ENCODE results near the gene TYW1B.
"Not testable (repeated sequence)": the region's sequence is repeated elsewhere in the genome, so short reads cannot be mapped to it uniquely, and the experiment has no call there.

The TYW1B gene

DNA sequence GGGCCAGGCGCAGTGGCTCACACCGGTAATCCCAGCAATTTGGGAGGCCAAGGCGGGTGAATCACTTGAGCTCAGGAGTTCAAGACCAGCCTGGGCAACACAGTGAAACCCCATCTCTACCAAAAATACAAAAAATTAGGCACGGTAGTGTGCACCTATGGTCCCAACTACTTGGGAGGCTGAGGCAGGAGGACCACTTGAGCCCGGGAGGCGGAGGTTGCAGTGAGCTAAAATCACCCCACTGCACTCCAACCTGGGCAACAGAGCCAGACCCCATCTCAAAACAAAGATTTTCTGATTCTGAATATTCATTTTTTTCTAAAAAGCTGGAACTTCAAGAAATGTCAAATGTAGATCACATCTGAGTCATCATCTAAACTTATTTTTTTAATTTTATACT is 10.3 kb upstream of the TYW1B start:
- not testable (repeated sequence) for H3K27ac ChIP-seq (ENCODE audit: low read length); H3K27me3 ChIP-seq (ENCODE audit: control insufficient read depth, insufficient read depth, low read length); DNase-seq (ENCODE audit: low read depth, low spot score); H3K36me3 ChIP-seq (ENCODE audit: control insufficient read depth, insufficient read depth, low read length); H3K4me1 ChIP-seq (ENCODE audit: control insufficient read depth, insufficient read depth, low read length); H3K9me3 ChIP-seq (ENCODE audit: control insufficient read depth, insufficient read depth, low read length); H3K4me3 ChIP-seq (ENCODE audit: low read length)
- WGBS (ENCODE audit: insufficient coverage, insufficient read length): no CpG with 5 or more reads among the region's 6 CpGs

- H3K27ac ChIP-seq (ENCODE audit: low read length); H3K4me1 ChIP-seq (ENCODE audit: control insufficient read depth, insufficient read depth, low read length); H3K36me3 ChIP-seq (ENCODE audit: control insufficient read depth, insufficient read depth, low read length); DNase-seq (ENCODE audit: low read depth, low spot score); H3K9me3 ChIP-seq (ENCODE audit: control insufficient read depth, insufficient read depth, low read length); H3K27me3 ChIP-seq (ENCODE audit: control insufficient read depth, insufficient read depth, low read length); H3K4me3 ChIP-seq (ENCODE audit: low read length): not testable (repeated sequence)
- WGBS (ENCODE audit: insufficient coverage, insufficient read length): no CpG with 5 or more reads among the region's 3 CpGs
These were observed 9.3 kb upstream of the TYW1B start for GRCh38 chr7:72837291-72837690.

DNA sequence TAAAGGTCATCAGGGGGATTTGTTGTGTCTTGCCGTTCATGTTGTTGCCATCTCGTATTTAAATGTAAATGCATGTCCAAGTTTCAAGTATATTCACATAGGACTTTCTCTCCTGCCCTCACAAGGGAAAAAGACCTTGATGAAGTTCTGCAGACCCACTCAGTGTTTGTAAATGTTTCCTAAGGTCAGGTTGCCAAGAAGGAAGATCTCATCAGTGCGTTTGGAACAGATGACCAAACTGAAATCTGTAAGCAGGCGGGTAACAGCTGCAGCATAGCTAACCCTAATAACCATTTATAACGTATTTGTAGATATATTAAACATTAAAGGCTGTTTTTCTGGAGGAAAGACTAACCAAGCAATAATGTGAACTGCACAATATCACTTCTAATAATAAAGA is 2.6 kb upstream of the TYW1B start:
- not testable (repeated sequence) for H3K27me3 ChIP-seq (ENCODE audit: control insufficient read depth, insufficient read depth, low read length); H3K27ac ChIP-seq (ENCODE audit: low read length); H3K9me3 ChIP-seq (ENCODE audit: control insufficient read depth, insufficient read depth, low read length); H3K4me1 ChIP-seq (ENCODE audit: control insufficient read depth, insufficient read depth, low read length); H3K36me3 ChIP-seq (ENCODE audit: control insufficient read depth, insufficient read depth, low read length); H3K4me3 ChIP-seq (ENCODE audit: low read length); DNase-seq (ENCODE audit: low read depth, low spot score)
- no CpG with 5 or more reads among the region's 5 CpGs for WGBS (ENCODE audit: insufficient coverage, insufficient read length)

DNA sequence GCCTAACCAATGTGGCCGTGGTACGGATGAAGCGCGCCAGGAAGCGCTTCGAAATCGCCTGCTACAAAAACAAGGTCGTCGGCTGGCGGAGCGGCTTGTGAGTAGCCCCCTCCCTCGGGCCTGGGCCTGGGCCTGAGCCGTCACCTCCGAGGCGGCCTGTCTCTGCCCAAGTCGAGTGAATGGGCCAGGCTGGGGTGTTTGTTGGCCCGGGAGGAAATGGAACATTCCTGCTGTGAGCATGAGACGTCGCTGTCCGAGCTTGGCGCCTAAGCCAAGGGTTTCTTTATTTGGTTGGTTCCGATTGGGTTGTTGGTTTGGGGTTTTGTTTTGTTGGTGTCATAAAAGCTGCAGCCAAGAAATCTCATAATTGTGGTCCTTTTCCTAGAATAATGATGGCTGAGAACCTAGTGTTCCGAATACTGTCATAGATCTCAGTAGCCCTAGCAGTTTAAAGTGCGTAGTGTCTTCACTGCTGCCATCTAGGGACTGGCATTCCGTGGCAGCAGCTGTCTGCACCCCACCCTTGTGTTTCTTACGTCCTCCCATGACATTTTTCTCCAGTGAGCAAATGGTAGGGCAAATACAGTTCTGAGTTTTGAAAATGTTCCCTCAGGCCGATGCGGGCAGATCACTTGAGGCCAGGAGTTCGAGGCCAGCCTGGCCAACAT is 1.8 kb upstream of the TYW1B start:
- DNase-seq (ENCODE audit: low read depth, low spot score); H3K27ac ChIP-seq (ENCODE audit: low read length): not testable (repeated sequence)

DNA sequence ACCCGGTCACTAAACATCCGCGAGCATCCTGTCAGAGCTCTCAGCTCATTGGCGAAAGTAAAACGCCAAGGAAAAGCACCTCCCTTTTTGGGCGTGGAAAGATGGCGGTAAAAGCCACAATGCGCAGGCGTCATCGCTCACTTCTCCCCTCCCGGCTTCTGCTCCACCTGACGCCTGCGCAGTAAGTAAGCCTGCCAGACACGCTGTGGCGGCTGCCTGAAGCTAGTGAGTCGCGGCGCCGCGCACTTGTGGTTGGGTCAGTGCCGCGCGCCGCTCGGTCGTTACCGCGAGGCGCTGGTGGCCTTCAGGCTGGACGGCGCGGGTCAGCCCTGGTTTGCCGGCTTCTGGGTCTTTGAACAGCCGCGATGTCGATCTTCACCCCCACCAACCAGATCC is 1.3 kb upstream of the TYW1B start:
- WGBS (ENCODE audit: insufficient coverage, insufficient read length): no CpG with 5 or more reads among the region's 36 CpGs
- H3K27ac ChIP-seq (ENCODE audit: low read length): not testable (repeated sequence)

More for the DNA sequence above, 1.8 kb upstream of the TYW1B start:
- H3K36me3 ChIP-seq (ENCODE audit: control insufficient read depth, insufficient read depth, low read length); H3K27me3 ChIP-seq (ENCODE audit: control insufficient read depth, insufficient read depth, low read length); H3K4me1 ChIP-seq (ENCODE audit: control insufficient read depth, insufficient read depth, low read length); H3K9me3 ChIP-seq (ENCODE audit: control insufficient read depth, insufficient read depth, low read length): not testable (repeated sequence)
- peak overlapping the region; percentile 88 for H3K4me3 ChIP-seq (ENCODE audit: low read length)
- no CpG with 5 or more reads among the region's 29 CpGs for WGBS (ENCODE audit: insufficient coverage, insufficient read length)

GRCh38 chr7:72823765-72824732 is 4.0 kb downstream of the TYW1B start:
- no CpG with 5 or more reads among the region's 11 CpGs for WGBS (ENCODE audit: insufficient coverage, insufficient read length)
- H3K4me1 ChIP-seq (ENCODE audit: control insufficient read depth, insufficient read depth, low read length); H3K27me3 ChIP-seq (ENCODE audit: control insufficient read depth, insufficient read depth, low read length); DNase-seq (ENCODE audit: low read depth, low spot score); H3K9me3 ChIP-seq (ENCODE audit: control insufficient read depth, insufficient read depth, low read length); H3K4me3 ChIP-seq (ENCODE audit: low read length); H3K27ac ChIP-seq (ENCODE audit: low read length); H3K36me3 ChIP-seq (ENCODE audit: control insufficient read depth, insufficient read depth, low read length): not testable (repeated sequence)

More for the DNA sequence above, 1.3 kb upstream of the TYW1B start:
- H3K36me3 ChIP-seq (ENCODE audit: control insufficient read depth, insufficient read depth, low read length); H3K27me3 ChIP-seq (ENCODE audit: control insufficient read depth, insufficient read depth, low read length); H3K9me3 ChIP-seq (ENCODE audit: control insufficient read depth, insufficient read depth, low read length); H3K4me1 ChIP-seq (ENCODE audit: control insufficient read depth, insufficient read depth, low read length): not testable (repeated sequence)
- peak; percentile 94 for DNase-seq (ENCODE audit: low read depth, low spot score)
- peak overlapping the region; percentile 88 for H3K4me3 ChIP-seq (ENCODE audit: low read length)

- H3K9me3 ChIP-seq (ENCODE audit: control insufficient read depth, insufficient read depth, low read length); H3K4me1 ChIP-seq (ENCODE audit: control insufficient read depth, insufficient read depth, low read length); H3K27ac ChIP-seq (ENCODE audit: low read length); H3K27me3 ChIP-seq (ENCODE audit: control insufficient read depth, insufficient read depth, low read length); DNase-seq (ENCODE audit: low read depth, low spot score); H3K36me3 ChIP-seq (ENCODE audit: control insufficient read depth, insufficient read depth, low read length); H3K4me3 ChIP-seq (ENCODE audit: low read length): not testable (repeated sequence)
- WGBS (ENCODE audit: insufficient coverage, insufficient read length): no CpG with 5 or more reads among the region's 3 CpGs
These were observed 5.5 kb downstream of the TYW1B start for GRCh38 chr7:72822497-72822896.

GRCh38 chr7:72818663-72819361 is 9.2 kb downstream of the TYW1B start:
- WGBS (ENCODE audit: insufficient coverage, insufficient read length): no CpG with 5 or more reads among the region's 10 CpGs
- not testable (repeated sequence) for DNase-seq (ENCODE audit: low read depth, low spot score)

DNA sequence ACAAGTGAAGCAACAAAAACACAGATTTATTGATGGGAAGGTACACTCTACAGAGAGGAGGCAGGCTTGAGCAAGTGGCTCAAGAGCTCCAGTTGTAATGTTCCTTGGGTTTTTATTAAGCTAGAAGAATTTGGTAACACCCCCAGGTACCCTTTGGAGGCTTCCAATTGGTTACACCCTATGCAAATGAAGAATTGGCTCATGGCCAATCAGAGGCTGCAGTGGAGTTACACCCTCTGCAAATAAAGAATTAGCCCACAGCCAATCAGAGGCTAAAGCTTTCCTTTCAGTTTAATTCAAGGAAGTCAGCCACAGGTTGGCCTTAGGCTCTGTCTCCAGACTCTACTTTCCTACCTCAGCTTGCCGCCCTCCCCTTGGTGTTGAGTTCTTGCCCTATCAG is 10.3 kb downstream of the TYW1B start:
- DNase-seq (ENCODE audit: low read depth, low spot score); H3K36me3 ChIP-seq (ENCODE audit: control insufficient read depth, insufficient read depth, low read length): not testable (repeated sequence)

More at GRCh38 chr7:72818663-72819361, 9.2 kb downstream of the TYW1B start:
- not testable (repeated sequence) for H3K9me3 ChIP-seq (ENCODE audit: control insufficient read depth, insufficient read depth, low read length); H3K27ac ChIP-seq (ENCODE audit: low read length); H3K27me3 ChIP-seq (ENCODE audit: control insufficient read depth, insufficient read depth, low read length); H3K36me3 ChIP-seq (ENCODE audit: control insufficient read depth, insufficient read depth, low read length); H3K4me1 ChIP-seq (ENCODE audit: control insufficient read depth, insufficient read depth, low read length); H3K4me3 ChIP-seq (ENCODE audit: low read length)

GRCh38 chr7:72816370-72817157 is 11.4 kb downstream of the TYW1B start:
- not testable (repeated sequence) for H3K27ac ChIP-seq (ENCODE audit: low read length); H3K4me1 ChIP-seq (ENCODE audit: control insufficient read depth, insufficient read depth, low read length); H3K36me3 ChIP-seq (ENCODE audit: control insufficient read depth, insufficient read depth, low read length); DNase-seq (ENCODE audit: low read depth, low spot score); H3K9me3 ChIP-seq (ENCODE audit: control insufficient read depth, insufficient read depth, low read length); H3K27me3 ChIP-seq (ENCODE audit: control insufficient read depth, insufficient read depth, low read length); H3K4me3 ChIP-seq (ENCODE audit: low read length)
- WGBS (ENCODE audit: insufficient coverage, insufficient read length): no CpG with 5 or more reads among the region's 9 CpGs

More for the DNA sequence above, 10.3 kb downstream of the TYW1B start:
- not testable (repeated sequence) for H3K4me3 ChIP-seq (ENCODE audit: low read length); H3K4me1 ChIP-seq (ENCODE audit: control insufficient read depth, insufficient read depth, low read length); H3K9me3 ChIP-seq (ENCODE audit: control insufficient read depth, insufficient read depth, low read length); H3K27ac ChIP-seq (ENCODE audit: low read length); H3K27me3 ChIP-seq (ENCODE audit: control insufficient read depth, insufficient read depth, low read length)
- WGBS (ENCODE audit: insufficient coverage, insufficient read length): no CpG with 5 or more reads among the region's 1 CpG

All from iPS DF 6.9 (cell line).